ENCODE results near the gene NCS1.
A peak's percentile ranks its signal among the peaks of the same experiment; 100 is the strongest.
"Not testable (repeated sequence)": the region's sequence is repeated elsewhere in the genome, so short reads cannot be mapped to it uniquely, and the experiment has no call there.

Gene NCS1

DNA sequence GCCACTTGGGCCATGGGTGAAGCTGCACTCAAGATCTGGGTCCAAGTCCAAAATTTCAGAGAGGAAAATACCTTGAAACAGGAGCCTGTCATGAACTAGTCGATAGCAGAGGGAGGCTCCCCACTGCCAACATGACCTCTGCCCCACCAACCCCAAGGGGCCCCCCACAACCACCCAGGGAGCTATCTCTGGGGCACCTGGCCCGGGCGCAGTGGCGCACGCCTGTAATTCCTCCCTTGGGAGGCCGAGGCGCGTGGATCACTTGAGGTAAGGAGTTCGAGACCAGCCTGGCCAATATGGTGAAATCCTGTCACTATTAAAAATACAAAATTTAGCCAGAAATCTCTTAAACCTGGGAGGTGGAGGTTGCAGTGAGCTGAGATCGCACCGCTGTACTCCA lies 73.3 kb downstream of the NCS1 start:
- Histone ChIP-seq H3K27me3 (ENCODE audit: insufficient read depth, low read length) (peaks cover 4% of the 10 kb centered on the region), H3K36me3 (ENCODE audit: insufficient read depth, low read depth, low read length) (no peaks in the 10 kb centered on the region), H3K27ac (ENCODE audit: low read length) (no peak overlapping the region), H3K9ac (ENCODE audit: low read depth, low read length) (no peak overlapping the region), H3K4me1 (ENCODE audit: insufficient read depth, low read length) (peaks cover 4% of the 10 kb centered on the region; the same call in 1 of the 2 replicates), H3K4me3 (ENCODE audit: low read length) (no peak overlapping the region), H3K9me3 (ENCODE audit: insufficient read depth, low read depth, low read length) (no peaks in the 10 kb centered on the region)

DNA sequence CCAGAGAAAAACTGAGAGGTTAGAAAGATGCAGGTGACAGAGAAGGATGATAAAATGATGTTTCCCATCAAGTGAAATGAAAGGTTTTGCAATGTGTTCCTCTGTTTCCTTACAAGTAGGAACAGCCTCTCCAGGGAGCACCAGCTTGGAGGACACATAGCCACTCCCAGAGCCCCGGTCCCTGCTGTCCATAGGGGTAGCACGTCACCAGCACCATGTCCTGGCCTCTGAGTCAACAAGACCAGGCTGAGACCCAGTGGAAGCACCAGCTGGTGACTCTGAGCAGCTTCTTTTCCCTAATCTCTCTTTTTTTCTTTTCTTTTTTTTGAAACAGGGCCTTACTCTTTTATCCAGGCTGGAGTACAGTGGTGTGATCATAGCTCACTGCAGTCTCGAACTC lies 73.9 kb downstream of the NCS1 start:
- H3K36me3 ChIP-seq (ENCODE audit: insufficient read depth, low read depth, low read length) = no peaks in the 10 kb centered on the region
- peaks cover 4% of the 10 kb centered on the region for H3K27me3 ChIP-seq (ENCODE audit: insufficient read depth, low read length)
- peaks cover 4% of the 10 kb centered on the region; the same call in 1 of the 2 replicates for H3K4me1 ChIP-seq (ENCODE audit: insufficient read depth, low read length)
- H3K4me3 ChIP-seq (ENCODE audit: low read length) = no peak overlapping the region
- H3K9me3 ChIP-seq (ENCODE audit: insufficient read depth, low read depth, low read length) = no peaks in the 10 kb centered on the region
- no peak overlapping the region for H3K9ac ChIP-seq (ENCODE audit: low read depth, low read length)
- H3K27ac ChIP-seq (ENCODE audit: low read length) = no peak overlapping the region

DNA sequence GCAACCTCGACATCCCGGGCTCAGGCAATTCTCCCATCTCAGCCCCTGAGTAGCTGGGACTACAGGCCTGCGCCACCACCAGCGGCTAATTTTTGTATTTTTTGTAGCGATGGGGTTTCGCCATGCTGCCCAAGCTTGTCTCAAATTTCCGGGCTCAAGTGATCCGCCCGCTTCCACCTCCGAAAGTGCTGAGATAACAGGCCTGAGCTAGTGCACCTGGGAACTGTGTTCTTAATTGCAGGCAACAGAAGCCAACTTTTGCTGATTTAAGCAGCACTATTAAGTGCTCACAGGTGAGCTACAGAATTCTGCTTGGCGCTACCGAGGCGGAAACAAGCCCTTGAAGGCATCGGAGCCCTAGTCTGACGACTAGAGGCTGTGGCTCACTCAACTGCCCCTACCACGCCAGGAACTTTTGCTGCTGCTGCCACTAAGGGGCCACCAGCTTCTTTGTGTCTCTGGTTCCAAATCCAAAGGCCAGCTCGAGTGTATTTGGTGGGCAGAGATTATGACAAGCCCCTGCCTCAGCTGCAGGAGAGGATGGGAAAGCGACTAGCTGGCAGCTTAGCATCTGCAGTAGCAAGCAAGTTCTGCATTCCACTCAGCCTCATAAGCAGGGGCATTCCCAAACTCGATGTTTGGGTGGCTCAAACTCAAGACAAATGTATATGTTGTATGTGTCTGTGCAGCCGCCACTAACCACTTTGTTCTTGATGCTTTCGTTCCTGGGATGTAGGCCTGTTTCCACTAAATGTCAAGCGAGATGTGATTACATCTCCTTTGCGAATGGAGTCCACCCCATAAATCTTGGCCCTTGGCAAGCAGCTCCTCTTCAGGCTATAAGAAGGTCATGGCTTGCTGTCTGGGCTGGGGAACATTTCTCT lies 82.8 kb downstream of the NCS1 start:
- H3K4me3 ChIP-seq (ENCODE audit: low read length) = no peak overlapping the region

DNA sequence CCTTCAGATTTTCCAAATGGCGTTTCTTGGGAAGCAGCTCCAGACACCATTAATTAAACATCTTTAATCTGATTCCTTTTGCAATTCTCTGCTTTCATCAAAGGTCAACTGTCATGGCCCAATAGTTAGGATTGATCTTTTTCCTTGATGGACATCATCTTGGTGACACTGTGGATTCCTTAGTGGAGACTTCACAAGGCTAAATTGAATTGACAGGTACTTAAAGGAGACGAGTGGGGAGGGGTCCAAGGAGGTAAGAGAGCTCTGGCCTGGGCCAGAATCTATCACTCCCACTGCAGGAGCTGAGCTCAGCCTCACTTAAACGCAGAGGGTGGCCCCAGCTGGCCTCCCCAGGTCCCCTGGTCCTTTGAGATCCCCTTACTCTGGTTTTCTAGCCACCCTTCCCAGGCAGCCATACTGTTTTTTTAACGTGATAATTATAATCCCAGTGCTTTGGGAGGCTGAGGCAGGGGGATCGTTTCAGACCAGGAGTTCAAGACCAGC lies 83.5 kb downstream of the NCS1 start:
- no peaks in the 10 kb centered on the region for H3K27me3 ChIP-seq (ENCODE audit: insufficient read depth, low read length)
- no peak overlapping the region for H3K27ac ChIP-seq (ENCODE audit: low read length)
- H3K9me3 ChIP-seq (ENCODE audit: insufficient read depth, low read depth, low read length) = no peaks in the 10 kb centered on the region

More for the DNA sequence above, 82.8 kb downstream of the NCS1 start:
- Histone ChIP-seq H3K27me3 (ENCODE audit: insufficient read depth, low read length) (no peaks in the 10 kb centered on the region), H3K9ac (ENCODE audit: low read depth, low read length) (no peak overlapping the region), H3K9me3 (ENCODE audit: insufficient read depth, low read depth, low read length) (no peaks in the 10 kb centered on the region), H3K36me3 (ENCODE audit: insufficient read depth, low read depth, low read length) (no peaks in the 10 kb centered on the region), H3K4me1 (ENCODE audit: insufficient read depth, low read length) (no peaks in the 10 kb centered on the region), H3K27ac (ENCODE audit: low read length) (no peak overlapping the region)

DNA sequence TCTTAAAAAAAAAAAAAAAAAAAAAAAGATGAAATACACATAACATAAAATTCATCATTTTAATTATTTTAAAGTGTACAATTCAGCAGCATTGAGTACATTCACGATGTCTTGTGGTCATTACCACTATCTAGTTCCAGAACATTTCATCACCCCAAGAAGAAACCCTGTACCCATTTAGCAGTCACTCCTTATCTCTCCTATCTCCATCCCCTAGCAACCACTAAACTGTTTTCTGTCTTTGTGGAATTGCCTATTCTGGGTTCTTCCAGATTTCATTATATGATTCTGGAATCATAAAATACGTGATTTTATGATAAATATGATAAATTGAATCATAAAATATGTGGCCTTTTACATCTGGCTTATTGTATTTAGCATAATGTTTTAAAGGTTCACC lies 84.4 kb downstream of the NCS1 start:
- no peak overlapping the region for H3K27ac ChIP-seq (ENCODE audit: low read length)
- H3K9ac ChIP-seq (ENCODE audit: low read depth, low read length) = no peak overlapping the region
- no peaks in the 10 kb centered on the region for H3K36me3 ChIP-seq (ENCODE audit: insufficient read depth, low read depth, low read length)
- H3K4me3 ChIP-seq (ENCODE audit: low read length) = no peak overlapping the region
- H3K9me3 ChIP-seq (ENCODE audit: insufficient read depth, low read depth, low read length) = no peaks in the 10 kb centered on the region
- H3K4me1 ChIP-seq (ENCODE audit: insufficient read depth, low read length) = no peaks in the 10 kb centered on the region
- no peaks in the 10 kb centered on the region for H3K27me3 ChIP-seq (ENCODE audit: insufficient read depth, low read length)

More for the DNA sequence above, 83.5 kb downstream of the NCS1 start:
- Histone ChIP-seq H3K4me1 (ENCODE audit: insufficient read depth, low read length) (no peaks in the 10 kb centered on the region), H3K4me3 (ENCODE audit: low read length) (no peak overlapping the region), H3K36me3 (ENCODE audit: insufficient read depth, low read depth, low read length) (no peaks in the 10 kb centered on the region), H3K9ac (ENCODE audit: low read depth, low read length) (no peak overlapping the region)

DNA sequence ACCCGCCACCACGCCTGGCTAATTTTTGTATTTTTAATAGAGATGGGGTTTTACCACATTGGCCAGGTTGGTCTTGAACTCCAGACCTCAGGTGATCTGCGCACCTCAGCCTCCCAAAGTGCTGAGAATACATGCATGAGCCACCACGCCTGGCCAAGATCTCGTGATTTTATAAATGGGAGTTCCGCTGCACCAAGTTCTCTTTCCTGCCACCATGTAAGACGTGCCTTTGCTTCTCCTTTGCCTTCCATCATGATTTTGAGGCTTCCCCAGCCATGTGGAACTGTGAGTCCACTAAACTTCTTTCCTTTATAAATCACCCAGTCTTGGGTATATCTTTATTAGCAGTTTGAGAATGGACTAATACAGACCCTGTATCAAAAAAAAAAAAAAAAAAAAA lies 85.9 kb downstream of the NCS1 start:
- not testable (repeated sequence) for H3K27ac ChIP-seq (ENCODE audit: low read length); H3K9me3 ChIP-seq (ENCODE audit: insufficient read depth, low read depth, low read length); H3K4me3 ChIP-seq (ENCODE audit: low read length); H3K36me3 ChIP-seq (ENCODE audit: insufficient read depth, low read depth, low read length); H3K9ac ChIP-seq (ENCODE audit: low read depth, low read length); H3K4me1 ChIP-seq (ENCODE audit: insufficient read depth, low read length)
- H3K27me3 ChIP-seq (ENCODE audit: insufficient read depth, low read length) = peaks cover 10% of the 10 kb centered on the region

DNA sequence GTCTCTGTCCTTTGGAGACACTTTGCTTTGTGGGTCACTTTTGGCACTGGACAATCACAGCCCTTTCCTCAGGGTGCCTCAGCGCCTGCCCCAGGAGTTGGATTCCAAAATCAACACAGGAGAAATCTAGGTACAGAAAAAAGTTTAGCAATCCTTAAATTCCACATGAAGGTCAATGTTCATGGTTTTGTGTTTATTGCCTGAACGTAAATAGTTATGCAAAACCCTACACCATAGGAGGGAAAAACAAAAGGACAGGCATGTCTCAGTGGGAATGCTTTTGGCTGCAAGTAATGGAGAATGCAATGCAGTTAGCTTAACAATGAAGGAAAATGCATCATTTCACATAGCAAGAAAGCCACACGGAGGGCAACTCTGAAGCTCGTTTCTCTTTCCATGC lies 86.8 kb downstream of the NCS1 start:
- peaks cover 18% of the 10 kb centered on the region for H3K27me3 ChIP-seq (ENCODE audit: insufficient read depth, low read length)
- 0 out of 2 replicates have a peak overlapping the region, but pooled peaks have one; percentile 6 for H3K4me3 ChIP-seq (ENCODE audit: low read length)
- no peak overlapping the region for H3K9ac ChIP-seq (ENCODE audit: low read depth, low read length)
- no peaks in the 10 kb centered on the region for H3K9me3 ChIP-seq (ENCODE audit: insufficient read depth, low read depth, low read length)
- H3K36me3 ChIP-seq (ENCODE audit: insufficient read depth, low read depth, low read length) = no peaks in the 10 kb centered on the region
- no peak overlapping the region for H3K27ac ChIP-seq (ENCODE audit: low read length)
- peaks cover 3% of the 10 kb centered on the region; the same call in 1 of the 2 replicates for H3K4me1 ChIP-seq (ENCODE audit: insufficient read depth, low read length)

DNA sequence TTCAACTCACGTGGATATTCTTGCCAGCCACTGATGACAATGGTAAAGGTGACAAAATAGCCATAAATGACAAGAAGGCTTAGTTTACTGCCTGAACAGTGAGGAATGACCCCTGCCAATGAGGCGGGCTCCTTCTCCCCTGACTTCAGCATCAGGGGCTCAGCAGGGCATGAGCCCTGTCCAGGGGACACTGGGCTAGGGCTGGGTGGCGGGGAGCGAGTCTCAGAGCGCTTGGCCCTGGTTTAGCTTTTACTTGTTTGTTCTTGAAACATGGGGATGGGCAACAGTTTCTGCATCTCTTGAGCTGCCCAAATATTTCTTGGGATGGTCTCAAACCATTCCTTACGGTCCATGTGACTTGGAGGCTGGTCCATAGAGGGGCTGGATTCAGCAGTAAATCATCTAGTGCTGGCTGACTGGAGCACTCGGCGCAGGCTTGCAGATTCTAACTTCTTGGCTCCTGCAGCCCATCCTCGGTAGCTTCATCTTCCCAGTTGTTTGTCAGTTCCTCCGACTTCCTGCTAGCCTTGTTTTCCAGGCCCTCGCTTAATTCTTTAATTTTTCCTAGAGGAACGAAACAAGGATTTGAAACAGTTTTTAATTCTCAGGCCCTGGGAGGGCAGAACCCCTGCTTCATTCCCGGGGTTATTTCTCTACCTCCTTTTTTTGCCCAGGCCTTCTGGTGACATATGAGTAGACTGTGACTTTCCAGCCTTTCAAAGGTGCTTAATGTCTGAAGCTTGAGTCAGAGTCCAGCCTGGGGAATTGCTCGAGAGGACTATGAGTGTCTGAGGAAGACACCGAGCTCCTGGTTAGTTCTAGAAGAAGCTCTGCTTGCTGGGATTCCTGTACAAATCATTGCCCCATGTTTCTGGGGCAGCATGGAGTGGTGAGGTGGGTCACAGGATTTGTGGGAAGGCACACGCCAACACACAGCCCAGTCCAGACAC lies 88.9 kb downstream of the NCS1 start:
- Histone ChIP-seq H3K27ac (ENCODE audit: low read length) (no peak overlapping the region), H3K36me3 (ENCODE audit: insufficient read depth, low read depth, low read length) (no peaks in the 10 kb centered on the region), H3K9me3 (ENCODE audit: insufficient read depth, low read depth, low read length) (no peaks in the 10 kb centered on the region), H3K4me1 (ENCODE audit: insufficient read depth, low read length) (peaks cover 3% of the 10 kb centered on the region; the same call in 1 of the 2 replicates), H3K27me3 (ENCODE audit: insufficient read depth, low read length) (peaks cover 39% of the 10 kb centered on the region), H3K4me3 (ENCODE audit: low read length) (no peak overlapping the region), H3K9ac (ENCODE audit: low read depth, low read length) (no peak overlapping the region)

DNA sequence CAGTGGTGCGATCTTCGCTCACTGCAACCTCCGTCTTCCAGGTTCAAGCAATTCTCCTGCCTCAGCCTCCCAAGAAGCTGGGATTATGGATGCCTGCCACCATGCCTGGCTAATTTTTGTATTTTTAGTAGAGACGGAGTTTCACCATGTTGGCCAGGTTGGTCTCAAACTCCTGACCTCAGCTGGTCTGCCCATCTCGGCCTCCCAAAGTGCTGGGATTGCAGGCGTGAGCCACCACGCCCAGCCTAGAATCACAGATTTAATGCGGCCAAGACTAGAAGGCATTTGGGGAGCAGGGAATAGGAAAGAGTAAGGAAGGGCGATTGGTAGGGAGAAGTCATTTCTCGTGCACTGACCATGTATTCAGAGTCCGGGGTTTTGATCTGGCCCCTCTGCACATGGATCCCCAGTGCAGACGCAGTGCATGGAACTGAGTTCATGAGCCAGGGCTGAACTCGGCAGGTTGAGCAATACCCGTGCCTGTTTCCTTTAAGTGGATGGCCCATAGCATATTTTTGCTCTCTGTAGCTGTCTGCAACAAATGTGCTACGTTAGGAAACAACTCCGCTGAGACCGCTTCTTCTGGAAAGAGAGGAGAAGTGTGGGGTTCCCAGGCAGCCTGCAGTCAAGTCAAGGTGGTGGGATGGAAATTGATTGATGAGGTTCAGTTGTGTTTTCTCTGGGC lies 90.0 kb downstream of the NCS1 start:
- H3K36me3 ChIP-seq (ENCODE audit: insufficient read depth, low read depth, low read length) = no peaks in the 10 kb centered on the region
- no peak overlapping the region for H3K4me3 ChIP-seq (ENCODE audit: low read length)
- no peak overlapping the region for H3K27ac ChIP-seq (ENCODE audit: low read length)
- peaks cover 50% of the 10 kb centered on the region for H3K27me3 ChIP-seq (ENCODE audit: insufficient read depth, low read length)
- H3K9me3 ChIP-seq (ENCODE audit: insufficient read depth, low read depth, low read length) = no peaks in the 10 kb centered on the region
- H3K4me1 ChIP-seq (ENCODE audit: insufficient read depth, low read length) = peaks cover 3% of the 10 kb centered on the region; the same call in 1 of the 2 replicates
- H3K9ac ChIP-seq (ENCODE audit: low read depth, low read length) = no peak overlapping the region

DNA sequence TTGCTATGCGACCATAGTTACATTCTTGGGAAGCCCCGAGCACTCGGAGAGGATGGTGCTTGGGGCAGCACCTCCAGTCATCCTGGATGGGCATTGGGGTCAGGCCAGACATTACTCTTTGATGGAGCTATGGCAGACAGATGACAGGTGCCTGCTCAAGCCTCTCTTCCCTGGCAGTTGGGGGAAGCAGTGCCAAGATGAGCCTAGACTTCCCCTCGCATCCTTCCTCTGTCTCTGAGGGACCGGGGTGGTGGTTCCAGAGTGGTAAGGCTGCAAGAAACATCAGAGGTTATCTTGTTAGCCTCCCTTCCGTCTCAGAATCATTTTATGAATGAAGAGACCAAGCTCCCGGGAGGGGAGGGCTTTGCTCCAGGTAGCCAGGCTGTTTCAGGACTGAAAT lies 90.6 kb downstream of the NCS1 start:
- peaks cover 56% of the 10 kb centered on the region for H3K27me3 ChIP-seq (ENCODE audit: insufficient read depth, low read length)
- H3K27ac ChIP-seq (ENCODE audit: low read length) = no peak overlapping the region
- H3K9ac ChIP-seq (ENCODE audit: low read depth, low read length) = no peak overlapping the region
- peaks cover 3% of the 10 kb centered on the region; the same call in 1 of the 2 replicates for H3K4me1 ChIP-seq (ENCODE audit: insufficient read depth, low read length)
- no peak overlapping the region for H3K4me3 ChIP-seq (ENCODE audit: low read length)
- H3K36me3 ChIP-seq (ENCODE audit: insufficient read depth, low read depth, low read length) = no peaks in the 10 kb centered on the region
- no peaks in the 10 kb centered on the region for H3K9me3 ChIP-seq (ENCODE audit: insufficient read depth, low read depth, low read length)

Measured in iPS-20b (cell line).